ENCODE data around the gene LIPF. TPM values are rescaled to one million over a fixed set of nuclear protein-coding genes. Genes with fewer than 3 reads are reported as not detected.

The LIPF gene
- total RNA-seq, 1 donor from 2014 or later, result not detected

Other genes starting within 250 kb of the LIPF start
- 1.2 TPM for gene RNLS, start 81.1 kb upstream of the LIPF start, total RNA-seq
- 3.7 TPM for gene LIPJ, start 77.7 kb upstream of the LIPF start, total RNA-seq
- gene LIPK, start 41.8 kb downstream of the LIPF start, total RNA-seq, result not detected
- not detected for gene LIPN, start 95.6 kb downstream of the LIPF start, total RNA-seq
- not detected for gene LIPM, start 138.3 kb downstream of the LIPF start, total RNA-seq
- under 0.01 TPM for gene ANKRD22, start 187.4 kb downstream of the LIPF start, total RNA-seq
- gene STAMBPL1, start 215.8 kb downstream of the LIPF start, total RNA-seq, result 8.6 TPM